ENCODE data around the gene MAPK8. TPM values are rescaled to one million over a fixed set of nuclear protein-coding genes. Genes with fewer than 3 reads are reported as not detected.

Gene MAPK8
- polyA plus RNA-seq, 4 donors: 62.9 to 82.5 (median 81.1) TPM

GRCh38 chr10:48444861-48445841 is 138.7 kb downstream of the MAPK8 start:
- DNase-seq (ENCODE audit: low read depth in 4 of 4, low spot score in 3 of 4): no peak

- no peak for DNase-seq (ENCODE audit: low read depth in 4 of 4, low spot score in 3 of 4)
These were observed 139.5 kb downstream of the MAPK8 start for GRCh38 chr10:48445932-48446331.

DNA sequence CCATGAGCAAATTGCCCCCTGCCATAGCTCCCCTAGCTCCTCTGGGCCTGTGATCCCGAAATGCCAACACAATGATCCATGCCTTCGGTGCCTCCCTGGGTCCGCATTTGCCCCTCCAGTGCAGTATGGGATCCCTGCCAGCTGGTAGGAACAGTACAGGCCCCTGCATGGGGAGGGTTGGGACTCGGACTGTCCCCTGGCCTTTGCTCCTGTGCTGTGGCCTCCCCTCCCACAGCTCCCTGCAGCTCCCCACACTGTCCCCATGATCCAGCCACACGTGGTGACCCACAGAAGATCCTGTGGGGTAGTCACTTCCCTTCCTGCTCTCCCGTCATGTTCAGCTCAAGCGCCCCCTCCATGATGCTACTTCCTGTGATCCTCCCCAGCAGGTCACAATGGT is 140.3 kb downstream of the MAPK8 start:
- no peak for DNase-seq (ENCODE audit: low read depth in 4 of 4, low spot score in 3 of 4)

DNA sequence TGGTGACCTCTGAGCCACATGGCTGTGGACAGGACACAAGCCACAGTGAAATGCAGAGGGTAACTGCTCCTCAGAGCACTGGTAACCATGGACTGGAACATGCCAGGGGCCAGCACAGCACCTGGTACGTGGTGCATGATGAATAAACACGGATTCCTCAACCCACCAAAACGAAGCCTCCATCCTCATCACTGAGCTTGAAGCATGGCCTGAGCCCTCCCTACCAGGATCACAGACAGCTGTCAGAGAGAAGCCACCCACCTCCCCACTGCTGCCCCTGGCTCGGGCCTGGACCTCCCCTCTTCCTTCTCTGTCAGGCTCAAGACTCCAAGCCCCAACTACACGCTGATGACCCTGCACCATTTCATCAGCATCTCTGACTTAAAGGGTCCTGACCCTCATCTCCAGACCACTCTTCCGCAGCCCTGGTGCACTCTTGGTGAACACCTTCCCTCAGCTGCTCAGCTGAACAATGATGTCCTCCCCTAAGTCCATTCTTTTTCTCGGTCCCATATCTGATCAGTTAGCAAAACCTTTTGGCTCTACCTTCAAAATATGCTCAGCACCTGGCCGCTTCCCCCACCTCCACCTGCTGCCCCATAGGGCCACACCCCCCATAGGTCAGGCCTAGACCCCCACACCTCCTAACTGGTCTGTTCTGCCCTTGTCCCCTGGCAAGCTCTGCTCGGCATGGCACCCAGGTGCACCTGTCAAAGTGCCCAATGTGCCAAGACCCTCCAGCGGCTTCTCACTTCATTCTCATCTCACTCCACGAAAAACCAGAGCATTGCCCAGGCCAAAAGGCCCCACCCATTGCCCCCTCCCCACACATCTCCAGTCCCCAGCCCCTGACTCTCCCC is 141.1 kb downstream of the MAPK8 start:
- DNase-seq (ENCODE audit: low read depth in 4 of 4, low spot score in 3 of 4): no peak

DNA sequence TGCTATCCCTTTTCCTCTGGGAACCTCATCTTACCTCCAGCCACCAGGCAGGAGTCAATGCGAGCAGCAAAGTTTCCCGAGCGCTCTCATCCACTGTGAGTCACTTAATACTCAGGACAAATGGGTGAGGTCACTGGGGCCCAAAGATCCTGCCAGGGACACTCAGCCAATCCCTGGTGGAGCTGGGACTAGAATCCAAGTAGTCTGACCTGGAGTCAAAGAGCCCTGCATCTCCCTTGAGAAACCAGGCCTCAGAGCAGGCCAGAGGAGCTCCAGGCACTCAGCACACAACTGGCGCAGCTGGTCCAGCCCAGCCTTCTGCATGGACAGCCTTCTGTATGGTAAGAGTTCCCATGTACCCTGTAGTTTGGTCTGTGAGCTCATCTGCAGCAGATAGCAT is 142.3 kb downstream of the MAPK8 start:
- no peak for DNase-seq (ENCODE audit: low read depth in 4 of 4, low spot score in 3 of 4)

- DNase-seq (ENCODE audit: low read depth in 4 of 4, low spot score in 3 of 4): no peak
These were observed 143.2 kb downstream of the MAPK8 start for GRCh38 chr10:48449501-48450232.

DNA sequence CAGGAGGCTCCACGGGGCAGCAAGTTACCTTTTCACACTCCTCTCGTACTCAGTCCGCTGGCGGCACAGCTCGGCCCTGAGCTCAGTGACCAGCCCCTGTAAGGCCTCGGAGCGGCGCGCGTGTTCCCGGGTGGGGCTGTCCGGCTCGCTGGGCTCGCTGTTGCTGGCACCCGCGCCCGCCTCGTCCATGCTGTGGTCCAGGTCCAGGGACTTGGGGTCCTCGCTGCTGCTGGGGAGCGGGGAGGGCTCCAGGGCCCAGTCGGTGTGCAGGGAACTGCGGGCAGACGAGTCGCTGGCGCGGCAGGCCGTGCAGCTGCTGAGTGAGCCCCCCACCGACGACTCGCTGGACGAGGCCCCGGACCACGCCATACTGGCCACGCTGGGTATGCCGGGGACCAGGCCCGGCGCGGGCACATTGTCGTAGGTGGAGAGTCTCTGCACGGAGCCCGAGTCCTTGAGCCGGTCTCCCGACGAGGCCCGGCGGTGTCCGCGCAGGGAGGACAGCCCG is 143.8 kb downstream of the MAPK8 start:
- no peak for DNase-seq (ENCODE audit: low read depth in 4 of 4, low spot score in 3 of 4)

DNA sequence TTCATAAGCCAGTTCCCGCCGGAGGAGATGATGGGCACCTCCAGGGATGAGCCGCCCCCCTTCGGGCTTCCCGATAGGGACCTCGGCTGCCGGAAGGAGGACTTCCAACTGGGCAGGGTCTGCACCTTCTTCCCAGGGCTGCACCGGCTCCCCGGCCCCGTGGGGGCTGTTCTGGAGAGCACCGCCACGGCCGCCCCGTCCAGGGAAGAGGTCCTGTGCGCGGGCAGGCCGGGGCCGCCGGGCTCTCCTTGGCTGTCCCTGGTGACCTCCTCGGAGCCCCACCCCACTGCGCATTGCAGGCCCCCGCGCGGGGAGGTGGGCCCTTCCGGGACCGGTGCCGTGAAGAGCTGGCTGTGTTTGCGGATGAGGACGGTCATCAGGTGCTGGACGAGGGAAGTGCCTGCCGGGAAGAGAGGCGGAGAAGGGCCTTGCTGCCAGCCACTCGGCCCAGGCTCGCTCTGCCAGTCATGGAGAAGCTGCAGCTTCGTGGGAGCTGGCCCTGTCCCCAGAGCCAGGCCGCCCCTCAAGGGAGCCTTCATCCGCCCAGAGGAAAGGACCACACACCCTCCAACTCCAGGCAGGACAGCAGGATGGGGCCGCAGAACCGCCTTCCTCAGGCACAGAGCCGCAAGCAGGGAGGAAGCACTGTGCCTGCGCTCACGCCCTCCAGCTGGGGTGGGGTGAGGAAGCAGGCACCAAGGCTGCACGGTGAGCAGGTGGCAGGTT is 144.4 kb downstream of the MAPK8 start:
- DNase-seq (ENCODE audit: low read depth in 4 of 4, low spot score in 3 of 4): no peak

DNA sequence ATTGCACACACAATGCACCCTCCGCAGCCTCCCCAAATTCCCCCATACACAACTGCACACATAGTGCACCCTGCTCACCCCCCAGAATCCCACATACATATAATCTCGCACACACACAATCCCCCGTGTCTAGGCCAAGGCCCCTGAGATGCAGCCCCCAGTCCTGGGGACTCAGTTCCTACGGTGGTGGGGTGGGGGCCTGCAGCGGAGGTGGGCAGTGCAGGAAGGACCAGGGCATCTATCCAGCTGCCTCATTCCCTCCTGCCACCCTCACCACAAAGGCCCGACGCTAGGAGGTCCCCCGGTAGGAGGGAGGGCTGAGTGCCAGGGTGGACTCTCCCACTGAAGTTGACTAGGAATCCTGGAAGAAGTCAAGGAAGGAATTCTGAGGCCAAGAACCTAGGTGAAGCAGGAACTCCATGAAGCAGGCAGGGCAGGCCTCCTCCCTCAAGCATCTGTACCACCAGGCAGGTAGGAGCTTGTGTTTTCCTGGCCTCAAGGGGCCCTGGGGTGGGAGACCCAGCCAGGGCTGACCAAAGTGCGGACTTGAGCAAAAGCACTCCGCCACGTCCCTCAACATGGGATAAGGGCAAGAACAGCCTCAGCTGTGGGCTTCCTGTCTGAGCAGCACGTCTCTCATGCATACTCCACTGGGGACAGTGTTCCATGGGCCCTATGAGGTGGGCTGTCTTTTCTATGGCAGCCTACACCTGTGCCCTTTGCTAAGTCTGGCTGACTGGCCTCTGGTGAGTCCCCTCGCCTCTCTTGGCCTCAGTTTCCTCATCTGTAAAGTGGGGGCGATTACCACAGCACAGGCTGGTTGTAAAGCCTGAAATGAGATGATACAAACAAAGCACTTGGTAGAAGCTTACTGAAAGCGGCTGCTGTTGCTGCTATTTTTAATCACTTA is 145.7 kb downstream of the MAPK8 start:
- DNase-seq (ENCODE audit: low read depth in 4 of 4, low spot score in 3 of 4): no peak

- no peak for DNase-seq (ENCODE audit: low read depth in 4 of 4, low spot score in 3 of 4)
These were observed 146.5 kb downstream of the MAPK8 start for GRCh38 chr10:48452879-48453412.

- DNase-seq (ENCODE audit: low read depth in 4 of 4, low spot score in 3 of 4): no peak
These were observed 147.2 kb downstream of the MAPK8 start for GRCh38 chr10:48453451-48454301.

- no peak for DNase-seq (ENCODE audit: low read depth in 4 of 4, low spot score in 3 of 4)
These were observed 148.0 kb downstream of the MAPK8 start for GRCh38 chr10:48454302-48455054.

GRCh38 chr10:48455055-48455391 is 148.5 kb downstream of the MAPK8 start:
- no peak for DNase-seq (ENCODE audit: low read depth in 4 of 4, low spot score in 3 of 4)

GRCh38 chr10:48455392-48456151 is 149.1 kb downstream of the MAPK8 start:
- DNase-seq (ENCODE audit: low read depth in 4 of 4, low spot score in 3 of 4): no peak

GRCh38 chr10:48456361-48456804 is 149.9 kb downstream of the MAPK8 start:
- peak in 2 of 4 donors; percentile 59 to 60 for DNase-seq (ENCODE audit: low read depth in 4 of 4, low spot score in 3 of 4)

Measured in right renal pelvis (tissue), 4 donors.